ENCODE measurements around the gene OSBPL9.
A peak's percentile ranks its signal among the peaks of the same experiment; 100 is the strongest.

OSBPL9 gene

GRCh38 chr1:51653127-51653526 lies 36.2 kb downstream of the OSBPL9 start:
- ChIA-PET CTCF (interaction anchor here (0.6 kb wide), 1 partner anchor 113 kb away, joined by 4 read pairs; no protein-coding TSS in a partner anchor), POLR2A (interaction anchor here (0.5 kb wide), 1 partner anchor 46 kb away, joined by 5 read pairs; no protein-coding TSS in a partner anchor)
- H3K4me3 ChIP-seq (ENCODE audit: low read depth, low read length) = no peak overlapping the region
- no peaks in the 10 kb centered on the region for H3K4me1 ChIP-seq (ENCODE audit: control insufficient read depth, insufficient read depth, low read length)
- peaks cover 0 to 5% of the 10 kb centered on the region in 2 experiments; a peak in 1 of 3 replicates for H3K36me3 ChIP-seq (ENCODE audit: control insufficient read depth in 2 of 2, insufficient read depth in 1 of 2, low read length in 2 of 2)
- no peak overlapping the region for H3K27ac ChIP-seq (ENCODE audit: extremely low read depth, low read depth, low read length)
- TF ChIP-seq ZNF449 (tag by site-specific recombination; IDR thresholded peaks at IDR 0.05) (no peak), ZEB2 (tag by site-specific recombination; IDR thresholded peaks at IDR 0.05) (no peak), HOXD13 (CRISPR knock-in tag; IDR thresholded peaks at IDR 0.05; ENCODE audit: borderline replicate concordance) (no peak), ZNF184 (tag by site-specific recombination; IDR thresholded peaks at IDR 0.05) (no peak), FEZF1 (tag by site-specific recombination; IDR thresholded peaks at IDR 0.05) (peak; percentile 31; the same call in 1 of the 2 replicates), ZNF202 (tag by site-specific recombination; IDR thresholded peaks at IDR 0.05; ENCODE audit: borderline replicate concordance) (no peak)
- no peaks in the 10 kb centered on the region for H3K9me3 ChIP-seq (ENCODE audit: control insufficient read depth, insufficient read depth, low read depth, low read length)

- ChIA-PET POLR2A (no interaction called here), CTCF (no interaction called here)
- TF ChIP-seq ZNF280D (tag by site-specific recombination; IDR thresholded peaks at IDR 0.05) (no peak), ZBTB21 (tag by site-specific recombination; IDR thresholded peaks at IDR 0.05) (no peak), ZNF266 (tag by site-specific recombination; IDR thresholded peaks at IDR 0.05; ENCODE audit: low read depth) (no peak), ZNF830 (tag by site-specific recombination; IDR thresholded peaks at IDR 0.05; ENCODE audit: low read depth) (no peak), ZNF707 (tag by site-specific recombination; IDR thresholded peaks at IDR 0.05) (no peak), ZNF26 (tag by site-specific recombination; IDR thresholded peaks at IDR 0.05) (no peak), KLF7 (tag by site-specific recombination; IDR thresholded peaks at IDR 0.05; ENCODE audit: borderline replicate concordance) (no peak), ZNF548 (tag by site-specific recombination; IDR thresholded peaks at IDR 0.05) (no peak)
- Histone ChIP-seq H3K9me3 (ENCODE audit: control insufficient read depth, insufficient read depth, low read depth, low read length) (no peaks in the 10 kb centered on the region), H3K27ac (ENCODE audit: extremely low read depth, low read depth, low read length) (no peak overlapping the region), H3K4me1 (ENCODE audit: control insufficient read depth, insufficient read depth, low read length) (no peaks in the 10 kb centered on the region), H3K36me3 (ENCODE audit: control insufficient read depth in 2 of 2, insufficient read depth in 1 of 2, low read length in 2 of 2) (peaks cover 0 to 5% of the 10 kb centered on the region in 2 experiments; a peak in 1 of 3 replicates), H3K4me3 (ENCODE audit: low read depth, low read length) (no peak overlapping the region)
These were observed 37.1 kb downstream of the OSBPL9 start for GRCh38 chr1:51654000-51654399.

GRCh38 chr1:51656374-51656773 lies 39.5 kb downstream of the OSBPL9 start:
- Histone ChIP-seq H3K4me3 (ENCODE audit: low read depth, low read length) (no peak overlapping the region), H3K4me1 (ENCODE audit: control insufficient read depth, insufficient read depth, low read length) (peaks cover 10% of the 10 kb centered on the region), H3K27ac (ENCODE audit: extremely low read depth, low read depth, low read length) (no peak overlapping the region), H3K9me3 (ENCODE audit: control insufficient read depth, insufficient read depth, low read depth, low read length) (no peaks in the 10 kb centered on the region), H3K36me3 (ENCODE audit: control insufficient read depth in 2 of 2, insufficient read depth in 1 of 2, low read length in 2 of 2) (peaks cover 0 to 5% of the 10 kb centered on the region in 2 experiments; a peak in 1 of 3 replicates)
- ChIA-PET CTCF (interaction anchor here (1.4 kb wide), 1 partner anchor 28 kb away, joined by 5 read pairs; no protein-coding TSS in a partner anchor), POLR2A (interaction anchor here (0.6 to 0.8 kb wide), 2 partner anchors 14 to 87 kb away, joined by 3 read pairs; no protein-coding TSS in a partner anchor)
- TF ChIP-seq ZNF335 (tag by site-specific recombination; conservative IDR thresholded peaks at IDR 0.05) (no peak), ZNF664 (tag by site-specific recombination; IDR thresholded peaks at IDR 0.05) (no peak), ZNF169 (tag by site-specific recombination; IDR thresholded peaks at IDR 0.05) (no peak), ZNF366 (tag by site-specific recombination; conservative IDR thresholded peaks at IDR 0.05) (peak; percentile 42; the same call in 1 of the 2 replicates), ZNF843 (tag by site-specific recombination; IDR thresholded peaks at IDR 0.05) (no peak), ZNF214 (tag by site-specific recombination; IDR thresholded peaks at IDR 0.05; ENCODE audit: borderline replicate concordance) (no peak), KLF17 (tag by site-specific recombination; IDR thresholded peaks at IDR 0.05) (no peak), ATF2 (tag by site-specific recombination; IDR thresholded peaks at IDR 0.05; ENCODE audit: low read depth) (peak; percentile 87), ZNF629 (tag by site-specific recombination; IDR thresholded peaks at IDR 0.05) (peak; percentile 67), ZBTB21 (tag by site-specific recombination; IDR thresholded peaks at IDR 0.05) (peak; percentile 54; the same call in 1 of the 2 replicates), SCRT2 (tag by site-specific recombination; IDR thresholded peaks at IDR 0.05) (0 out of 2 replicates have a peak, but pooled peaks have one; percentile 13)

Measured in HEK293 (cell line).